Stimulated activated CD8-positive, alpha-beta memory T cell treated with anti-CD3 and anti-CD28 coated beads, Interleukin-7, amount 100 ng/mL, for 48 hours (primary cell): Measurements from ENCODE around the gene TBC1D23.
A peak's percentile ranks its signal among the peaks of the same experiment; 100 is the strongest.
"Not testable (repeated sequence)": the region's sequence is repeated elsewhere in the genome, so short reads cannot be mapped to it uniquely, and the experiment has no call there.

ENCODE experiments used
- DNase-seq, 2 donors: peaks; one replicate each; pipeline ENCODE4 v3.0.0-alpha.2; 2020; ENCODE audit warnings: low read depth in 1 of 2; ENCODE audit errors: extremely low read depth in 1 of 2

The TBC1D23 gene

DNA sequence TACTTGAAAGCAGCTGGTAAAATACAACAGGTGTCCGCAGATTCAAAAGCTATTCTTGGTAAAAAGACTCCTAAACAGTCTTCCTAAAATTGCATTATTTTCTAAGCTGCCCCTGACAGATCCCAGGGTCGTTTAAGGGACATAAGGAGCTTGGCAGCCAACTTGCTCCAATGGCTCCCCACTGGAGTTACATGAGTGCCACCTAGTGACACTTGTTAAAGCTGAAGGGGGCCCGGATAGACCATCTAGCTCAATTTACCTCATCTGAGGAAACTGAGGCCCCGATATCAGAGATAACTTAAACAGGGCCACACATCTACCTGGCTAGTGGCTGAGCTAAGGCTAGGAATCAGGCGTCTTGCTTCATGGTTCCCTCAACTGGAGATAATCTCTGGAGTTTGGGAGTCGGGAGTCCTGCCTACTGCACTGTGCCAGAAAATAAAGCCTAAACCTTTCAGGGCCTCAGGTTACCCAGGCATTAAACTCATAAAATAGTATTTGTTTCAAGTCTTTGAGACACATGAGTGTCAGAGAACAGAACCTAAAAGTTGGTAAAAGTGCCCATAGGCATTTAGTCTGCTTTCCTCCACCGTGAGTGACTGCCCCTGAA, 6.5 kb upstream of the TBC1D23 start:
- peak in 1 of 2 donors; percentile 18 for DNase-seq

DNA sequence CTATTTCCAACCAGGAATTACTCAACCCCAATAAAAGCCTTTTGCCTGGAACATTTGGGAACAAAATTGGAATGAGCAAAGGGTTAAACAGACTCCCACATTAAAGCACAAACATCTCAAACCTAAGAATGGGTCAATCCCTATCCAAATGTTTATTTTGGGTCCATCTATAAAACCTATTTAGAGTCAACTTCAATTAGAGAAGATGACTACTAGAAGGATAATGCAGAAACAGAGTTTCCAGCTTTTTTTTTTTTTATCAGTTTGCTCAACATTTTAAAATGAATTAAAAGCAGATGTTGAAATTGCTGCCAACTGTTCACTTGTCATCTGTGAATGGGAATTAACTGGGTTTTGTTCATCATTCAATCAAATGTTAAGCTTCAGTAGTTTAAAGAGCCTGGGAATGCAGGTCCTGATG, 4.1 kb upstream of the TBC1D23 start:
- no peak for DNase-seq

DNA sequence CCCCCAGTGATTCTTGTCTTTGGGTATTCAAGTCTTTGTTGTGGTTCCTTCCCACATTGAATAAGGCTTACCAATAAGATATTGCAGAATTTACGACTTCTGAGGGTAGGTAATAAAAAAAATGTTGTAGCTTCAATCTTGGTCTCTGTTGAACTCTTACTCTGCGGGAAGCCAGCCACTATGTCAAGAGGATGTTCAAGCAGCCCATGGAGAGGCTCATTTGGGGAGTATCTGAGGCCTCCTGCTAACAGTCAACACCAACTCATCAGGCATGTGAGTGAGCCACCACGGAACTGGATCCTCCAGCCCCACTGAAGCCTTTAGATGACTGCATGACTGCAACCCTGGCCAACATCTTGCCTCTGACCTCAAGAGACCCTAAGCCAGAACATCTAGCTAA, 3.2 kb upstream of the TBC1D23 start:
- DNase-seq, result no peak

DNA sequence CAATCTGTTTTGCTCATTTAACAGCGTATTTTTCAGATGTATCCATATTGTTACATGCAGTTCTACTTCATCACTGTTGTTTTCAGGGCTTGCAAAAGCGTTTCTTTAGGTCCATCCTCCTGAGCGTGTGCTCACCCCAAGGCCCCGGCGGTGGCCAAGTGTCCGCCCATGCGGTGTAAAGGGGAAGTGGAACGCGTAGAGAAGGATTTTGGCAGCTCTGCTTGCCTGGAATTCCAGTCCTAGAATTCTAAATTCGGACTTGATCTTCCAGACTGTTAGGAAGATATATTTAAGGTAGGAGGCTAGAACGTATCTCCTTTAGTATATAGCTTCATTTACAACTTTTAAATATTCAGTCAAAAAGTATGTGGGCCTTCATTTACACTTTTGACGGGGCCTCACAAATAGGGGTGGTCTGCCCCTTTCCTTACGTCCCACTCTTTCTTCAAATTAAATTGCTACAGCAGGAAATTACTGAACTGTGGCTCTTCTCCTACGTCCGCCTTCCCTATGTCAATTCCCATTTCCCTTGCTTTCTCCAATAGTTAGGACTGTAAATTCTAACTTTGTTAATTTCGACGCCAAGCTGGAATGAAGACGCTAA, 609 bp upstream of the TBC1D23 start:
- no peak for DNase-seq

DNA sequence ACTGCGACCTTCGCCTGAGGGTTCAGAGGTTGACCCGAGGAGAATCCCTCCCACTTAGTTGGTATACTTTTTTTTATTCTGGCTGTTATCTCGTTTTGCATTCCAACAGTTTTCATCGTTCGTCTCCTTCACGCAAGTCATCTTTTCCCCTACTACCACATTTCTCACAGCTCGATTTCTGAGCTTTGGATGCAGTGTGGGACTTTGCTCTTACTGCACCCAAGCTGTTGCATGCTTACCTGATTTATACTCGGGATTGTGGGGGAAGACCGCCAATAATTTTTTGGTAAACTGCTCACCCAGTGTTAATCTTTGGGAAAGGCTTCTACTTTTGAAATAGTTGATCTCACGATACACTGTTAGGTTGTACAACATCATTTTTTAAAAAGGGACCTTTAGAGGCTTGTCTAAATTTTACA, 702 bp downstream of the TBC1D23 start:
- no peak for DNase-seq

DNA sequence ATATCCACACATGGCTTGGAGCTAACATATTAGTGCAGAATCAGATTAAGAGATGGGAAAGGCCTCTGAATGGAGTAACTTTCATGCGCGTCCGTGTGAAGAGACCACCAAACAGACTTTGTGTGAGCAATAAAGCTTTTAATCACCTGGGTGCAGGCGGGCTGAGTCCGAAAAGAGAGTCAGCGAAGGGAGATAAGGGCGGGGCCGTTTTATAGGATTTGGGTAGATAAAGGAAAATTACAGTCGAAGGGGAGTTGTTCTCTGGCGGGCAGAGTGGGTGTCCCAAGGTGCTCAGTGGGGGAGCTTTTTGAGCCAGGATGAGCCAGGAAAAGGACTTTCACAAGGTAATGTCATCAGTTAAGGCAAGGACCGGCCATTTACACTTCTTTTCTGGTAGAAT, 2.1 kb downstream of the TBC1D23 start:
- not testable (repeated sequence) for DNase-seq

DNA sequence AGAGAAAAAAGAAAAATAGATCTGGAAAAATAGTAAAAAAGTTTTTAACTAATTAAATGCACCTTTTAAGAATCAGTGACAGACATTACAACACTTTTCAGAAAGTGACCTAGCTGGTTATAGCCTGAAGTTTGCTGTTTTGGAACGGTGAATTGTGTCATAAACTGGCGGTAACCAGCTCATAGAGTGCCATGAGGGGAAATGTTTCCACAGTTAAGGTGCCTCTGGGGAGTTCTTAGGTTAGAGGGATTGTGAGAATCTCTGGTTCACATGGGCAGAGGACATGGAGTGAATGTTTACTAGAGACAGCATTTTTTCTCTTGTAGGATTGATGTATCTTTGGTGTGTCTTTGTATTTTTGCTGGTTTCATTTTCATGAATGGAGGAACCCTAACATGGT, 2.8 kb downstream of the TBC1D23 start:
- no peak for DNase-seq

DNA sequence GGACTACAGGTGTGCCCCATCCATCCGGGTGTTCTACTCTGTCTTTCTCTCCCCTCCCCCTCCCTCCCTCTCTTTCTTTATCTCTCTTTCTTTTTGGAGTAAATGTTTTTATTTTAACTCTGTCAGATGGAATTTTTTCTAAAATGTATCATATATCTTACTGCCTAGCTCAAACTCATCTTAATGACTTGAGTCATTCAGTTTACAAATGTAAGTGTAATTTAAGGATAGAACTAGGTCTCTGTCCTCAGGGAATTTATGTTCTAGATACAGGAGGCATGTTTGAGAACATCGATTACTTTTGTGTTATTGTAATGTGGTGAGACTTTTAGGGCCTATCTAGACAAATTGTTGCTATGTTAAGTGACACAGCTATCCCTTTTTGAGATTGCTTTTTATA, 3.5 kb downstream of the TBC1D23 start:
- DNase-seq, result no peak

DNA sequence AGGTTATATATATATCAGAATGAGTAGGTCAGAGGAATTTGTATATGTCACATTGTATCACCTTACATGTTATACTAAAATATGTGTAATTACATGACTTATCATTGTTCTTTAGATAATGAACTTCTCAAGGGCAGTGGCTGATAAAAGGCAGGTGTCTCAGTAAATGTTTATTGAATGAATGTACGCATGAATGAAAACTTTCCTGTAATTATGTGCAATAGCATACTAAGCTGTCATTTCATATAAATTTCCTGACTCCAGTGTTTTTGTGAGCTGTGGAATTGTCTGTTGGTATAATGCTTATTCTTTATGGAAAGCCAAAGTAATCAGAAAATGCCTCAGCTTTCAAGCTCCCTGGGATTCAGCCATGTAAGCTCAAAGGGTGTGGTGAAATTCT, 4.2 kb downstream of the TBC1D23 start:
- DNase-seq, result no peak

DNA sequence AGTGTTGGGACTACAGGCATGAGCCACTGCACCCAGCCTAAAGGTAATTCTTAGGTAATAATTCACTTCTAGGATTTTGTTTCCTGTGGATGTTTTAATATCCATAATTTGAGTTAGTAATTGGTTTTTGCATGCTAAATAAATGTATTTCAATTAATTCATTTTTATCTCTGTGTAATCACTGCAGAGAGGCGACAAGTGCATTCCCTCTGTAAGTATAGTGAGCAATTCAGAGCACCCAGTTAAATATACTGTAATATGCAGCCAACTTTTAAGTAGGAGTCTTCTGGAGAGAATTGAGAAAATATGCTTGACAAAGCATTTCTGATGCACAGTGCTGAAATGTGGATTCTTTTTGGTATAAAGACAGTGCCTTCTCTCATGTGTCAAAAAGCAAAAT, 5.7 kb downstream of the TBC1D23 start:
- no peak for DNase-seq

DNA sequence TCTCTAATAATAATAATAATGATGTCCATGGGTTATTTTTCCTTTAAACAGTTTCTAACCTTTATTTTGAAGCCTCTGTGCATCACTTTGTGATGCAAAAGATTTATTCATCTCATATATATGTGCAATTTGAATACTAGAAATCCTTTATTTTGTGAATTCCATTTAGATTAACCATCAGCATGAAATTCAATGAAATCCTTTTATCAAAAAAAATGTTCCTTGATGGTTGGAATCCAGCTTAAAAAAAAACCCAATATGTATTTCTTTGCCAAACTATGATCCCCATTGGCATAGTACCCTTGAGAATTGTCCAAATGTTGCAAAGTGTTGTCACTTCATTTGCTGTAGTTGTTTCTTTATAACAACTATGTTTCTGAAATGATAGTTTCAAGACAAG, 7.4 kb downstream of the TBC1D23 start:
- DNase-seq, result no peak

DNA sequence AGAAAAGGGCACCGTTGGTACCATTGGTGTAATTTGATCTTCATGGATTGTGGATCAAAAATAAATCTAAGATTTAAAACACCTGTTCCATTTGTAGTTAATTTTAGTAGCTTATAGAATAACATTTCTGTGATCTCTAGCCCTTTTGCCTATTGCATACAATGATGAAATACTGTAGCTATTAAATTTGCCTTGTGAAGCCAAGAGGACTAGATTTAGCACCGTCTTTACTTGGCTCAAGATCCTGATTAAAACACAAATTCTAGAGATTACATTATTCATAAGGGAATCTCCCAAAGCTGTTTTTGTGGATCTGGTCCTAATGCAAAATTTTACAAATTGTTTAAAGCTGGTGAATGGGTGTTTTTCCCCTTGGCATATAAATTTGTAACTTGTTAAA, 8.2 kb downstream of the TBC1D23 start:
- no peak for DNase-seq

DNA sequence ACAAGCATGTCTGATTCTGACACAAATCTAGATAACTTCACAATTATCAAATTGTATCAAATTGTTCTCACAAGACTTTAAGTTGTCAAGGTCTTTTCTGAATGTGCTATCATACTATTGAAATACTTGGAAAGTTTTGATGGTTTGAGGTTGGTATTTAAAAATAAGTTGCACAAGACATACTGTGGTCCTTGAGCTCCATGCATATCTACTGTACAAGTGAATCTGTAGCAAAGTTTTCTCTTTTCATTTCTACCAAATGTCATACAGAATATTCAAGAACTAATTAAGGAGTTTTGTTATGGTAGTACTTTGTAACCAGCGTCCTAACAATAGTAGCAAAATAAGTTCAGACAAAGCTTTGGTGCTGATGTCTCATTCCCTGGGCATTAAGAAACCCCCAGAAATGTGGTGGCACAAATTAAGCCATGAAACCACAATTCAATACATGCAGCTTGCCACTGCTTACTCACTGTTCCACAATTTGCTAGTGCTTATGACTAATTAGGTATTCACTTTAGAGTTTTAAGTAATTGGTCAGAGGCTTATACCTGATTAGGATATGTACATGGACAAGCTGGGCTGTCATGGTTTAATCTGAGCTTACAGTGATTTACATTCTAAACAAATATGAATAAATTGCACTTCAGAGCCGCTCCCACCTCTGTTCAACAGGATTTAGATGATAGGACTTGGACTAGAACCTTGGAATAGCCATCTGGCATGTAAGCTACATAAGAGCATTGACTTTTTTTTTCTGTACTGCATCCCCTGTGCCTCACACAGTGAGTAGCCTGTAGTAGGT, 8.8 kb downstream of the TBC1D23 start:
- peak in 1 of 2 donors; percentile 24 for DNase-seq

DNA sequence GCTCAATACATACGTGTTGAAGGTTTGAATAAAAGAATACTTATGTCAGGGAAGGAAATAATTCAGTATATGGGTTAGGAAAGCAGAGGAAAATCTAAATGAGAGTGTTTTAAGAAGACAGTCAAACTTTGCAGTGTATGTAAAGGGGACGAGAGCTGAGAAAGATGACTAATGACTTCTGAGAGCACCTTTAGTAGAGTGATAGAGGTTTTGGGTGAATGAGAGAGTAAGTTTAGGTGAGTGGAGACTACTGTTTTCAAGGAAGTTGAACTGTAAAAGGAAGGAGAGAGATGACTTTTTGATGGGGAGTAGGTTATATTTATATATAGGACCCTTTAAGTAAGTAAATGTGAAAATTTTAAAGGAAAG, 9.4 kb downstream of the TBC1D23 start:
- DNase-seq, result no peak

DNA sequence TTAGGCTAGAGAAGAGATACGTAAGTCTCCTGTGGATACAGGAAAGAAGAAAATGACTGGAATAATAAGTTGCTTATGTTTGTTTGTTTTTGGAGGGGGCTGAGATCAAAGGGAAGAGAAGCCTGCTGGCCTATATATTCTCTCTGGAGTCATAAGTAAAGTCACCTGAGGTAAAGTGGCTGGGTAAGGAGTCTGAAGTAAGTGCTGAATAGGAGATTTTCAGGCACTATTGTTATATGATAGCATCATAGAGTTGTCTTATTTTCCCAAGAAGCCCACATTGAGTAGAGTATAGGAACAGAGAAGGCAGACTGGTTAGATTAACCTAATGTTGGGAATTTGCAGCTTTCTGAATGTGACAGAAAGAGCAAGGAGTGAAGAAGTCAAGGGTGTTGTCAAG, 10.7 kb downstream of the TBC1D23 start:
- no peak for DNase-seq

DNA sequence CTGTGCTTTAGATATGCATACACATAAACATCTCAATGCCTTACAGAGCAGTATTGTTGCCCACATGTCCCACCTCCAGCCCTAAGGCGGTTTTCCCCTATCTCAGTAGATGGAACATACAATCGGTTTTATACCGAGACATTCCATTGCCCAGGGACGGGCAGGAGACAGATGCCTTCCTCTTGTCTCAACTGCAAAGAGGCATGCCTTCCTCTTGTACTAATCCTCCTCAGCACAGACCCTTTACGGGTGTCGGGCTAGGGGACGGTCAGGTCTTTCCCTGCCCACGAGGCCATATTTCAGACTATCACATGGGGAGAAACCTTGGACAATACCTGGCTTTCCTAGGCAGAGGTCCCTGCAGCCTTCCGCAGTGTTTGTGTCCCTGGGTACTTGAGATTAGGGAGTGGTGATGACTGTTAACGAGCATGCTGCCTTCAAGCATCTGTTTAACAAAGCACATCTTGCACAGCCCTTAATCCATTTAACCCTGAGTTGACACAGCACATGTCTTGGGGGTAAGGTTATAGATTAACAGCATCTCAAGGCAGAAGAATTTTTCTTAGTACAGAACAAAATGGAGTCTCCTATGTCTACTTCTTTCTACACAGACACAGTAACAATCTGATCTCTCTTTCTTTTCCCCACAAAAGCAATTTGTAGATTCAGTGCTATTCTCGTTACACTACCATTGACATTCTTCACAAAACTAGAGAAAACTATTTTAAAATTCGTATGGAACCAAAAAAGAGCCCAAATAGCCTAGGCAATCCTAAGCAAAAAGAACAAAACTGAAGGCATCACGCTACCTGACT, 12.2 kb downstream of the TBC1D23 start:
- not testable (repeated sequence) for DNase-seq

DNA sequence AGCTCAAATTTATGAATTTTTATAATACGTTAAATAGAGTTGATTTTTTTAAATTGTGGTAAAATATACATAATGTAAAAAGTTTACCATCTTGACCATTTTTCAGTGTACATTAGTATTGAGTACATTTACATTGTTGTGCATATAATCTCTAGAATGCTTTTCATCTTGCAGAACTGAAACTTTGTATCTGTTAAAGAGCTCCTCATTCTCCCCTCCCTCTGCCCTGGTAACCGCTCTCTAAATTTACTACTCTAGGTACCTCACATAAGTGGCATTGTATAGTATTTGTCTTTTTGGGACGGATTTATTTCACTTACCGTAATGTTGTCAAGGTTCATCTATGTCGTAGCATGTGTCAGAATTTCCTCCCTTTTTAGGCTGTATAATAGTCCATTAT, 13.6 kb downstream of the TBC1D23 start:
- no peak for DNase-seq

DNA sequence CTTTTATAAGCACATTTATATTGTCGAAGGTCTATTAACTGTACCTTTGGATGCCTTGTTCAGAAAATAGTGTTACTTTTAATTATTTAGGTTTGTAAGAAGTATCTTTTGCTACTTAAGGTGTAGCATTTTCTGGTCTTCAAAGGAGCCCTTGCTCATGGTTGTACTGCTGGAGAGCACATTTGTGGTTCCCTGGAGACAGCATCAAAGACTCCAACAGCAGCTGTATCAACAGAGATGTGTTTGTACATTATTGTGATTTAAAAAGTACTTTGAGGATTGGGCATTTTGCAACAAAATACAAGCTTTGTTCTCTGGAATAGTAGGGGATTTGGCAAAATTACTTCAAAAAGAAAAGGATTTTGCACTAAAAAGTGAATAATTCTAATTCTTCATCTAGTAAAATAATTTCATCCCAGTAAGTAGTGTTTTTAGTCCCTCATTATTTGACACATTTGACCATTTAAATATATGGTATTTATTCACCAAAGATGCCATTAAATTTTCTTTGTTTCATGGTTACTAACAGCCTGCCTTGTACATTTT, 16.5 kb downstream of the TBC1D23 start:
- no peak for DNase-seq

DNA sequence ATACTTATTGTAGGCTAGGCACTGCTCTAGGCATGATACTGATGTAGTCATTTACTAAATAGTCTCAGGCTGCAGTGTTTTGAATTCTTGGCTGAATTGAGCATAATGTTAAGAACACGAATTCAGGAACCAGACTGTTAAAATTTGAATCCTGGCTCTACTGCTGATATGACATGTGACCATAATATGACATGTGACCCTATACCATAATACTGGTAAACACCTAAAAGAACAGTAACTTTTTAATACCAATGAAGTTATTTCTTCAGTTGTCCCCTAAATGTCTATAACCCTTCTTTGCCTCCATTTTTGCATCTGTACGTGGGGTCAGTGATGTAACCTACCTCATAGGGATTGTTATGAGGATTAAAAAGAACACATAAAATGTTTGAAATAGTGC, 18.1 kb downstream of the TBC1D23 start:
- no peak for DNase-seq

DNA sequence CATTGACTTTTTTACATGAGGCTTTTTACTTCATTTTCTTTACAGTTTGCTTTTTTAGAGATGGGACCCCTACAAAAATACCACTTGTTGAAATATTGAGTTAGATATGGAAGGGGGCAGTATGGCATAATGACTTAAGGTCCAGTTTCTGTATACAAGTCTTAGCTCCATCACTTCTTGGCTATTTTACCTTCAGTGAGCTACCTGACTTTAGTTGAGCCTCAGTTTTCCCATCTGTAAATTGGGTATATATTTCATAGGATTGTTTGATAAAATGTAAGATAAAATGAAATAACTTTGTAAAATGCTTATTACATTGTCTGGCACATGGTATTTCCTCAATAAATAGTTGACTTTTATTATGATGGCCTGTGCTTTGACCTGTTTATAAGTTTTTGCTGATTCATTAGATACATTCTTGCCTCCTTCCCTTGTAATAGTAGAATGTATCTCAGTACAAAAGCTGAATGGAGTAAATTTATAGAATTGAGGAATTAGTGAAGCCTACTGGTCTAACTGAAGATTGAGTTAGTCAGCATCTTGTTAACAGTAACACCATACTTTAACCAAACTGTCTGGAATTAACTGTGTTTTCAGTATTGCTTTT, 27.6 kb downstream of the TBC1D23 start:
- DNase-seq, result no peak

DNA sequence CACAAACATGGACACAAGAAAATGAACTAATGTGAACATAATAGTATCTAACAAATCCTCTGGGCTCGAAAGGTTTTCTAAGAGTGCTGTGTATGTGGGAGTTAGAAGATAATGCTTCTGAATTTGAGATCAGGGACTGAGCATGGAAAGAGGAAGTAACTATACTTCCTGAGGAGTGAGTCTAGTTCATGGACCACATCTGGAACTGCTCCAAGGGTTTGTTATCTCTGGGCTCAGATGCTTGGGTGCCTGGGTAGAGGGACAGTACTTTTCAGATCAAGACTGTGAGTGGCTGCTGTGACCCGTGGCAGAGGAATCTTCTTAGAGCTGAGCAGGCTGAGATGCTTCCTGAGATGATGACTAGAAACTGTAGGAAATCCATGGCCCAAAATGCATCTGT, 28.5 kb downstream of the TBC1D23 start:
- DNase-seq, result no peak
